Keratinocyte (primary cell): ENCODE data around the gene SLC6A9.

ENCODE experiments used
- EZH2 ChIP-seq: IDR thresholded peaks from one replicate; pipeline ENCODE4 v1.6.1; 2012; ENCODE audit warnings: inconsistent platforms, mild to moderate bottlenecking, low read length, moderate library complexity
- TF ChIP-seq, protein P1 (sequence below), 3 experiments: IDR thresholded peaks in 1 of 3; conservative IDR thresholded peaks in 1 of 3; optimal IDR thresholded peaks in 1 of 3; 2 replicates in 2 of 3; 3 replicates in 1 of 3; pipeline versions ENCODE3 to v1.5.1; 2011; ENCODE audit warnings: low read length in 3 of 3, mild to moderate bottlenecking in 3 of 3, moderate library complexity in 2 of 3, control low read depth in 1 of 3, inconsistent platforms in 1 of 3; ENCODE audit not compliant: insufficient read depth in 2 of 3; ENCODE audit errors: extremely low read depth in 1 of 3

DNA sequence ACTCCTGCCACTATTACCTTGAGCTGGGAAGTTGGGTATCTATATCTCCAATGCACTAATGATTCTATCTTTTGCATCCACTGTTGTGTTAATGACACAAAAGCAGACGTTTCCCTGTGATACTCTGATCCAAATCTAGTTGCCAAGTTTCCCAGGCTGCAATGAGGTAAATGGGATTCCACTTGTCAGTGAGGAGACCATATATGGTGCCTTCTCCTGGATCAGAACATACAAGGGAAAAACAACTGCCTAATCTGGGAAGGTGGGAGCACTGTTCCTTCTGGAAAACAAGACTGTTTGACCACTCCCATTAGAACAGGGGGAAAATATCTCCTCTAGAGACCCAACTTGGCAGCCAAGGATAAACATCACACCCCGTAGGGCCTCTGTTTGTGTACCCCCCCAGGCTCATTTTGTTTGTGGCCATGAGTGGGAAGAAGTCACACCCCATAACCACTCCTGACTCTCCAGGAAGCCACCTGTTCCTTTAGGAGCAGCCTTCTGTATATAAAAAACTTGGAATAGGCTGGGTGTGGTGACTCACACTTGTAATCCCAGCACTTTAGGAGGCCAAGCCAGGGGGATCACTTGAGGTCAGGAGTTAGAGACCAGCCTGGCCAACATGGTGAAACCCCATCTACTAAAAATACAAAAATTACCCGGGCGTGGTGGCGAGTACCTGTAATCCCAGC is 28.5 kb upstream of the SLC6A9 start:
- TF ChIP-seq, protein P1, sequence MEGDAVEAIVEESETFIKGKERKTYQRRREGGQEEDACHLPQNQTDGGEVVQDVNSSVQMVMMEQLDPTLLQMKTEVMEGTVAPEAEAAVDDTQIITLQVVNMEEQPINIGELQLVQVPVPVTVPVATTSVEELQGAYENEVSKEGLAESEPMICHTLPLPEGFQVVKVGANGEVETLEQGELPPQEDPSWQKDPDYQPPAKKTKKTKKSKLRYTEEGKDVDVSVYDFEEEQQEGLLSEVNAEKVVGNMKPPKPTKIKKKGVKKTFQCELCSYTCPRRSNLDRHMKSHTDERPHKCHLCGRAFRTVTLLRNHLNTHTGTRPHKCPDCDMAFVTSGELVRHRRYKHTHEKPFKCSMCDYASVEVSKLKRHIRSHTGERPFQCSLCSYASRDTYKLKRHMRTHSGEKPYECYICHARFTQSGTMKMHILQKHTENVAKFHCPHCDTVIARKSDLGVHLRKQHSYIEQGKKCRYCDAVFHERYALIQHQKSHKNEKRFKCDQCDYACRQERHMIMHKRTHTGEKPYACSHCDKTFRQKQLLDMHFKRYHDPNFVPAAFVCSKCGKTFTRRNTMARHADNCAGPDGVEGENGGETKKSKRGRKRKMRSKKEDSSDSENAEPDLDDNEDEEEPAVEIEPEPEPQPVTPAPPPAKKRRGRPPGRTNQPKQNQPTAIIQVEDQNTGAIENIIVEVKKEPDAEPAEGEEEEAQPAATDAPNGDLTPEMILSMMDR (optimal IDR thresholded peaks at IDR 0.05 in 1 of 3, IDR thresholded peaks at IDR 0.05 in 1 of 3, conservative IDR thresholded peaks at IDR 0.05 in 1 of 3; ENCODE audit: extremely low read depth in 1 of 3, insufficient read depth in 2 of 3, low read length in 3 of 3) = no peak
- no peak for TF ChIP-seq EZH2
